Epidermal melanocyte (primary cell): ENCODE results near the gene CREB5.

ENCODE experiments used
- DNase-seq: peaks from one replicate; pipeline ENCODE4 v3.0.0; 2011; ENCODE audit warnings: low spot score; ENCODE audit not compliant: insufficient read length

The CREB5 gene

GRCh38 chr7:28406192-28406591, 6.1 kb upstream of the CREB5 start:
- DNase-seq, result no peak

GRCh38 chr7:28407651-28408050, 4.7 kb upstream of the CREB5 start:
- no peak for DNase-seq

- no peak for DNase-seq
Observed at GRCh38 chr7:28408105-28408959, 4.0 kb upstream of the CREB5 start.

- DNase-seq, result peak; percentile 49
Observed at GRCh38 chr7:28408960-28409715, 3.2 kb upstream of the CREB5 start.

GRCh38 chr7:28409716-28410627, 2.3 kb upstream of the CREB5 start:
- DNase-seq, result no peak

GRCh38 chr7:28410628-28411531, 1.4 kb upstream of the CREB5 start:
- DNase-seq, result no peak

- DNase-seq, result no peak
Observed at GRCh38 chr7:28413011-28413410, 693 bp downstream of the CREB5 start.

- DNase-seq, result no peak
Observed at GRCh38 chr7:28414453-28414852, 2.1 kb downstream of the CREB5 start.

GRCh38 chr7:28417321-28417940, 5.1 kb downstream of the CREB5 start:
- DNase-seq, result no peak

- no peak for DNase-seq
Observed at GRCh38 chr7:28418311-28418710, 6.0 kb downstream of the CREB5 start.

GRCh38 chr7:28418966-28419365, 6.6 kb downstream of the CREB5 start:
- no peak for DNase-seq

GRCh38 chr7:28419716-28420115, 7.4 kb downstream of the CREB5 start:
- DNase-seq, result no peak

- no peak for DNase-seq
Observed at GRCh38 chr7:28423112-28423511, 10.8 kb downstream of the CREB5 start.

- no peak for DNase-seq
Observed at GRCh38 chr7:28423918-28424514, 11.7 kb downstream of the CREB5 start.

GRCh38 chr7:28425496-28425895, 13.2 kb downstream of the CREB5 start:
- DNase-seq, result no peak

- no peak for DNase-seq
Observed at GRCh38 chr7:28427236-28427635, 14.9 kb downstream of the CREB5 start.

- no peak for DNase-seq
Observed at GRCh38 chr7:28430616-28431015, 18.3 kb downstream of the CREB5 start.

GRCh38 chr7:28432105-28432504, 19.8 kb downstream of the CREB5 start:
- no peak for DNase-seq

GRCh38 chr7:28433039-28433438, 20.7 kb downstream of the CREB5 start:
- no peak for DNase-seq
